Stomach (tissue), 4 donors: ENCODE measurements around the gene BCAS3.

Source experiments
- CTCF ChIP-seq, 7 experiments: fragments of 450-650 bp in 4 of 7; fragments of 200-600 bp in 3 of 7; sonication (generic) in 3 of 7; IDR thresholded peaks; one replicate each; pipeline ENCODE4 v1.5.1; 2016 to 2019; ENCODE audit warnings: antibody characterized with exemption in 7 of 7, control low read depth in 2 of 7, mild to moderate bottlenecking in 1 of 7
- EP300 ChIP-seq: sonication (generic); formaldehyde crosslinking; IDR thresholded peaks from one replicate; pipeline ENCODE4 v1.6.1; 2017; ENCODE audit warnings: antibody characterized with exemption
- POLR2A ChIP-seq, 4 donors: fragments of 450-650 bp; IDR thresholded peaks; one replicate each; pipeline ENCODE4 v1.6.1; 2016; ENCODE audit warnings: antibody characterized with exemption in 4 of 4, control low read depth in 2 of 4, mild to moderate bottlenecking in 1 of 4, moderate library complexity in 1 of 4
- POLR2AphosphoS5 ChIP-seq, 3 donors: sonication (generic); formaldehyde crosslinking; IDR thresholded peaks; one replicate each; pipeline ENCODE4 v1.6.1; 2016; ENCODE audit warnings: antibody characterized with exemption in 3 of 3

- TF ChIP-seq POLR2A (IDR thresholded peaks at IDR 0.05), result no peak
- no peak for TF ChIP-seq CTCF (IDR thresholded peaks at IDR 0.05)
- TF ChIP-seq POLR2AphosphoS5 (IDR thresholded peaks at IDR 0.05), result no peak
- no peak for TF ChIP-seq EP300
Measured at GRCh38 chr17:60757437-60757836, 79.8 kb downstream of the BCAS3 start.
